Stimulated activated CD8-positive, alpha-beta memory T cell treated with anti-CD3 and anti-CD28 coated beads, Interleukin-12 subunit alpha, Interleukin-12 subunit beta, amount 100 ng/mL, for 24 hours (primary cell): Measurements from ENCODE around the gene MEPCE.

Experiments
- DNase-seq: peaks from one replicate; pipeline ENCODE4 v3.0.0-alpha.2; 2020; ENCODE audit errors: extremely low read depth

Gene MEPCE

GRCh38 chr7:100407285-100408180 lies 22.1 kb upstream of the MEPCE start:
- no peak for DNase-seq

- no peak for DNase-seq
These were observed 18.5 kb upstream of the MEPCE start for GRCh38 chr7:100411101-100411500.

GRCh38 chr7:100413346-100413745 lies 16.3 kb upstream of the MEPCE start:
- DNase-seq: no peak

GRCh38 chr7:100413889-100414288 lies 15.7 kb upstream of the MEPCE start:
- DNase-seq: no peak

- no peak for DNase-seq
These were observed 14.2 kb upstream of the MEPCE start for GRCh38 chr7:100415448-100415847.

GRCh38 chr7:100418930-100419659 lies 10.5 kb upstream of the MEPCE start:
- DNase-seq: no peak

- DNase-seq: no peak
These were observed 9.9 kb upstream of the MEPCE start for GRCh38 chr7:100419660-100420226.

- no peak for DNase-seq
These were observed 6.3 kb upstream of the MEPCE start for GRCh38 chr7:100423315-100423714.

GRCh38 chr7:100425347-100425746 lies 4.3 kb upstream of the MEPCE start:
- no peak for DNase-seq

GRCh38 chr7:100426516-100426915 lies 3.1 kb upstream of the MEPCE start:
- no peak for DNase-seq

GRCh38 chr7:100427762-100428198 lies 1.9 kb upstream of the MEPCE start:
- DNase-seq: no peak

GRCh38 chr7:100428199-100428966 lies 1.2 kb upstream of the MEPCE start, which contains the start of gene ZCWPW1:
ZCWPW1 (minus strand) TSS chr7:100428703; CDS start chr7:100420649, 8,054 bp downstream.
- DNase-seq: peak; percentile 93

- DNase-seq: peak; percentile 100
These were observed 529 bp upstream of the MEPCE start for GRCh38 chr7:100428967-100429636.

GRCh38 chr7:100430493-100431285 lies 1.1 kb downstream of the MEPCE start:
- no peak for DNase-seq

GRCh38 chr7:100431286-100431735 lies 1.7 kb downstream of the MEPCE start:
- no peak for DNase-seq

GRCh38 chr7:100432053-100432452 lies 2.4 kb downstream of the MEPCE start:
- DNase-seq: no peak

- DNase-seq: no peak
These were observed 3.1 kb downstream of the MEPCE start for GRCh38 chr7:100432621-100433275.

- no peak for DNase-seq
These were observed 3.6 kb downstream of the MEPCE start for GRCh38 chr7:100433276-100433591.

GRCh38 chr7:100433592-100434296 lies 4.1 kb downstream of the MEPCE start:
- no peak for DNase-seq
